Tibial artery (tissue), 4 donors: ENCODE measurements around the gene BMPER.

ENCODE experiments used
- DNase-seq, 2 donors: peaks; one replicate each; pipeline ENCODE4 v3.0.0-alpha.2; 2019
- H3K27ac ChIP-seq, 2 donors: fragments of 200-600 bp; sonication (generic) in 1 of 2; 1 replicate in 1 of 2; 2 replicates in 1 of 2; pipeline ENCODE4 v1.5.1; 2018 to 2019; ENCODE audit warnings: mild to moderate bottlenecking in 1 of 2
- H3K27me3 ChIP-seq, 2 donors: fragments of 200-600 bp; sonication (generic) in 1 of 2; one replicate each; pipeline versions ENCODE4 v1.5.1 to v1.6.0; 2016 to 2019
- H3K36me3 ChIP-seq, 3 donors: fragments of 200-600 bp; sonication (generic) in 2 of 3; one replicate each; pipeline ENCODE4 v1.5.1; 2016 to 2019; ENCODE audit warnings: mild to moderate bottlenecking in 2 of 3
- H3K4me1 ChIP-seq, 4 donors: fragments of 200-600 bp; sonication (generic) in 2 of 4; 1 replicate in 3 of 4; 2 replicates in 1 of 4; pipeline ENCODE4 v1.5.1; 2016 to 2019
- H3K4me3 ChIP-seq, 2 donors: fragments of 200-600 bp; sonication (generic) in 1 of 2; 1 replicate in 1 of 2; 2 replicates in 1 of 2; pipeline ENCODE4 v1.5.1; 2018 to 2019; ENCODE audit warnings: mild to moderate bottlenecking in 2 of 2
- H3K9me3 ChIP-seq, 3 donors: fragments of 200-600 bp; sonication (generic) in 1 of 3; one replicate each; pipeline ENCODE4 v1.5.1; 2016 to 2019
- intact Hi-C: fragments of 100-400 bp; cut with DNase I; formaldehyde crosslinking; loops from one replicate; pipeline ENCODE4 v1.15.0; 2023; ENCODE audit warnings: low total_unique reads
- TF ChIP-seq, protein P1 (sequence below), 2 experiments: fragments of 200-600 bp in 1 of 2; fragments of 450-650 bp in 1 of 2; IDR thresholded peaks; one replicate each; pipeline ENCODE4 v1.5.1; 2017 to 2019; ENCODE audit warnings: antibody characterized with exemption in 2 of 2, mild to moderate bottlenecking in 1 of 2, moderate library complexity in 1 of 2

The BMPER gene

GRCh38 chr7:33907625-33908024 is 2.3 kb downstream of the BMPER start:
- Histone ChIP-seq H3K4me3 (no peak overlapping the region), H3K9me3 (no peaks in the 10 kb centered on the region), H3K27ac (no peak overlapping the region), H3K27me3 (peaks cover 0 to 4% of the 10 kb centered on the region in 2 donors), H3K36me3 (no peaks in the 10 kb centered on the region), H3K4me1 (peaks cover 0 to 18% (median 8%) of the 10 kb centered on the region in 4 donors)
- DNase-seq, result no peak
- TF ChIP-seq, protein P1, sequence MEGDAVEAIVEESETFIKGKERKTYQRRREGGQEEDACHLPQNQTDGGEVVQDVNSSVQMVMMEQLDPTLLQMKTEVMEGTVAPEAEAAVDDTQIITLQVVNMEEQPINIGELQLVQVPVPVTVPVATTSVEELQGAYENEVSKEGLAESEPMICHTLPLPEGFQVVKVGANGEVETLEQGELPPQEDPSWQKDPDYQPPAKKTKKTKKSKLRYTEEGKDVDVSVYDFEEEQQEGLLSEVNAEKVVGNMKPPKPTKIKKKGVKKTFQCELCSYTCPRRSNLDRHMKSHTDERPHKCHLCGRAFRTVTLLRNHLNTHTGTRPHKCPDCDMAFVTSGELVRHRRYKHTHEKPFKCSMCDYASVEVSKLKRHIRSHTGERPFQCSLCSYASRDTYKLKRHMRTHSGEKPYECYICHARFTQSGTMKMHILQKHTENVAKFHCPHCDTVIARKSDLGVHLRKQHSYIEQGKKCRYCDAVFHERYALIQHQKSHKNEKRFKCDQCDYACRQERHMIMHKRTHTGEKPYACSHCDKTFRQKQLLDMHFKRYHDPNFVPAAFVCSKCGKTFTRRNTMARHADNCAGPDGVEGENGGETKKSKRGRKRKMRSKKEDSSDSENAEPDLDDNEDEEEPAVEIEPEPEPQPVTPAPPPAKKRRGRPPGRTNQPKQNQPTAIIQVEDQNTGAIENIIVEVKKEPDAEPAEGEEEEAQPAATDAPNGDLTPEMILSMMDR (IDR thresholded peaks at IDR 0.05), result no peak
- intact Hi-C loops, result no loop called here

DNA sequence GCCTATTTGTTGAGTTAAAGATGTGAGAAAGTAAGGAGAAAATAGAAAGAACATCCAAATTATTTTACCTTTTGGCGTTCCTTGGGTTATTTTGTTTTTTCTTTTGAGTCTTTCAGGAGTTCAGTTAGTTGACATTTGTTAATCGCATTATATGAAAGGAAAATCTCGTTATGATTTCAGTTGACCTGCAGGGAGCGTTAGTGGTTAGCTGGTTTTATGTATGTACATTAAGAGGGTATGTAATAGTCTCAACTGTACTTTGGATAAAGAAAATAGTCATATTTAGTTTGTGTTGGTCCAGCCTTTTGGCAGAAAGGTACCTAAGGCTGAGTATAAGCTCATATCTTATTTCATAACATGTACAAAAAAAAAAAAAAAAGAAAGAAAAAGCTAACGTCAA is 4.0 kb downstream of the BMPER start:
- H3K9me3 ChIP-seq, result no peaks in the 10 kb centered on the region
- peaks cover 0 to 4% of the 10 kb centered on the region in 2 donors for H3K27me3 ChIP-seq
- DNase-seq, result no peak
- H3K36me3 ChIP-seq, result no peaks in the 10 kb centered on the region
- intact Hi-C loops, result no loop called here
- H3K27ac ChIP-seq, result no peak overlapping the region
- TF ChIP-seq, protein P1 (IDR thresholded peaks at IDR 0.05), result no peak
- peaks cover 0 to 11% (median 5%) of the 10 kb centered on the region in 4 donors for H3K4me1 ChIP-seq
- H3K4me3 ChIP-seq, result no peak overlapping the region

DNA sequence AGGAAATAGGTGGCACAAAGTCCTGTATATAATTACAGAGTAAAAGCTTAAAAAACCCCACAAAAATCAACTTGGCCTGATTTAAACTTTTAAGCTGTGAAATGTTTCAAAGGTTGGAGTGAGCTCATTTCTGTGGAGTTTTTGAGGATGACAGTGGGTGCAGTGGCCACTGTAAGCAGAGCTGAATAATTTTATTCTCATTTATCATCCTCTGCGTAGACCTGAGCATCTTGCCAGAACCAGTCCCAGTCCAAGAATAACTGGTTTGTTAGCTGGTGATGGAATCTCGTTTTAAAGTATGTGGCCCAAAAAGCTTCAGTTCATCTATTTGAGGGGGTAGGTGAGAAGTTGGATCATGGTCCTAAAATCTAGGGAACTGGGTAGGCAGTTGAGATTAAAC is 4.4 kb downstream of the BMPER start:
- Histone ChIP-seq H3K4me3 (no peak overlapping the region), H3K27ac (no peak overlapping the region), H3K27me3 (peaks cover 0 to 4% of the 10 kb centered on the region in 2 donors), H3K9me3 (no peaks in the 10 kb centered on the region), H3K36me3 (no peaks in the 10 kb centered on the region), H3K4me1 (peaks cover 0 to 9% (median 3%) of the 10 kb centered on the region in 4 donors)
- intact Hi-C loops, result no loop called here
- DNase-seq, result no peak
- TF ChIP-seq, protein P1 (IDR thresholded peaks at IDR 0.05), result no peak

DNA sequence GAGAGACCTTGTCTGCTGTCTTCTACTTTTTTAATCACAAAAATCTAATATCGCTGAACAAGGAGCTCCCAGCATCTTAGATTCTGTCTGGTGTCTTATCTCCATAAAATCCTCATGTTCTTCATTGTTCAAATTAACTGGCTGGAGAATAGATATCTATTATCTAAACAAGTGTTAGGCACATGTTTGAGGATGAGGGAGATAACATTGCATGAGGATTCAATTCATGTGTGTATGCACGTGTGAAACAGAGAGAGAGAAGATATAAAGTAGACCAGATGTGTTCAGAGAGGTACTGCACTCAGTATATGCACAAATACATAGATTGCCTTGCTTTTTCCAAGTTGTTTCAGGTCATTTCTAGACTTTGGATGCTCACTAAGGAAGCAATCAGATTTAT is 5.4 kb downstream of the BMPER start:
- intact Hi-C loops, result no loop called here
- Histone ChIP-seq H3K27me3 (peaks cover 0 to 1% of the 10 kb centered on the region in 2 donors), H3K4me1 (peaks cover 0 to under 1% (median under 1%) of the 10 kb centered on the region in 4 donors)

GRCh38 chr7:33916357-33917081 is 11.2 kb downstream of the BMPER start:
- Histone ChIP-seq H3K9me3 (no peaks in the 10 kb centered on the region), H3K4me3 (no peak overlapping the region), H3K4me1 (peaks cover 0 to 12% (median 9%) of the 10 kb centered on the region in 4 donors), H3K27ac (no peak overlapping the region), H3K27me3 (no peaks in the 10 kb centered on the region), H3K36me3 (no peaks in the 10 kb centered on the region)
- no peak for DNase-seq
- intact Hi-C loops, result no loop called here
- TF ChIP-seq, protein P1 (IDR thresholded peaks at IDR 0.05), result no peak

More for the DNA sequence above, 5.4 kb downstream of the BMPER start:
- no peak overlapping the region for H3K27ac ChIP-seq
- no peaks in the 10 kb centered on the region for H3K9me3 ChIP-seq
- TF ChIP-seq, protein P1 (IDR thresholded peaks at IDR 0.05), result no peak
- H3K4me3 ChIP-seq, result no peak overlapping the region
- H3K36me3 ChIP-seq, result no peaks in the 10 kb centered on the region
- no peak for DNase-seq
